K562 (cell line): Measurements from ENCODE around the gene KIF20B. TPM values are rescaled to one million over a fixed set of nuclear protein-coding genes. Genes with fewer than 3 reads are reported as not detected.

ENCODE experiments used
- ATAC-seq: fragments of 200-7000 bp; cut with Tn5 transposase; 3 replicates; pipeline ENCODE4 v1.9.1; 2020; ENCODE audit warnings: moderate library complexity
- BruUV-seq: library from RNA; stranded (reverse); fragments of 400-500 nt; replicated peaks from 2 replicates; lab custom pipeline; 2021; lab: Mats Ljungman, UMichigan
- CTCF ChIA-PET: fragments of 300-600 bp; formaldehyde crosslinking; extraction: SDS; loops from one replicate; lab custom pipeline; 2021; ENCODE audit warnings: low intra/inter-chr PET ratio; lab: Yijun Ruan, JAX
- POLR2A ChIA-PET: fragments of 300-600, 350-650 bp; sonication (Branson Sonifier 250); formaldehyde crosslinking; extraction: SDS; loops from one replicate; lab custom pipeline; 2021; ENCODE audit warnings: antibody characterized with exemption, inconsistent platforms; lab: Yijun Ruan, JAX
- DNase-seq, 4 experiments: peaks; one replicate each; pipeline versions ENCODE4 v3.0.0 to v3.0.0-alpha.2; 2011 to 2018; ENCODE audit warnings: low spot score in 3 of 4, mixed read lengths in 3 of 4; ENCODE audit errors: extremely low read depth in 1 of 4
- FAIRE-seq: peaks from 2 replicates; lab custom pipeline; 2011; peaks lifted over from hg19 to GRCh38; lab: Jason Lieb, UNC
- H2AFZ ChIP-seq: 2 replicates; pipeline ENCODE4 v1.6.0; 2011; ENCODE audit warnings: low read depth, low read length, control low read depth, inconsistent platforms
- H3K27ac ChIP-seq: fragments of 200-600 bp; 3 replicates; pipeline ENCODE4 v1.8.0; 2011; ENCODE audit warnings: low read depth, mild to moderate bottlenecking, control low read depth, inconsistent platforms, low read length, moderate library complexity, mixed read lengths; ENCODE audit errors: extremely low read depth
- H3K27me3 ChIP-seq, 2 experiments: fragments of 300-600 bp in 1 of 2; 2 replicates in 1 of 2; 3 replicates in 1 of 2; pipeline versions ENCODE4 v1.6.0 to v1.8.0; 2011; ENCODE audit warnings: inconsistent platforms in 2 of 2, low read length in 2 of 2, mild to moderate bottlenecking in 1 of 2, mixed read lengths in 1 of 2, moderate library complexity in 1 of 2; ENCODE audit not compliant: control insufficient read depth in 2 of 2, insufficient read depth in 2 of 2
- H3K36me3 ChIP-seq: fragments of 300-600 bp; 3 replicates; pipeline ENCODE4 v1.8.0; 2011; ENCODE audit warnings: mild to moderate bottlenecking, low read length, inconsistent platforms; ENCODE audit not compliant: control insufficient read depth, insufficient read depth
- H3K4me1 ChIP-seq, 2 experiments: fragments of 200-600 bp in 1 of 2; replicated peaks in 1 of 2; 2 replicates in 1 of 2; 3 replicates in 1 of 2; pipeline versions ENCODE4 v1.5.1 to v1.8.0; 2011; ENCODE audit warnings: inconsistent platforms in 2 of 2, low read length in 2 of 2, mild to moderate bottlenecking in 1 of 2, mixed read lengths in 1 of 2, moderate library complexity in 1 of 2; ENCODE audit not compliant: control insufficient read depth in 2 of 2, insufficient read depth in 2 of 2
- H3K4me2 ChIP-seq: 2 replicates; pipeline ENCODE4 v1.6.1; 2011; ENCODE audit warnings: low read length, control low read depth, inconsistent platforms, mixed read lengths; ENCODE audit not compliant: insufficient read depth
- H3K4me3 ChIP-seq: fragments of 200-600 bp; sonication (generic), shearing (Covaris generic); 2 replicates; pipeline ENCODE4 v1.5.1; 2016; ENCODE audit warnings: control low read depth, inconsistent platforms
- H3K79me2 ChIP-seq: fragments of 200-600 bp; 3 replicates; pipeline ENCODE4 v1.8.0; 2011; ENCODE audit warnings: low read length, inconsistent platforms; ENCODE audit not compliant: control insufficient read depth, insufficient read depth
- H3K9ac ChIP-seq, 2 experiments: 2 replicates each; pipeline versions ENCODE4 v1.6.0 to v1.6.1; 2011; ENCODE audit warnings: low read depth in 2 of 2, low read length in 2 of 2, control low read depth in 1 of 2, inconsistent platforms in 1 of 2, mild to moderate bottlenecking in 1 of 2, mixed read lengths in 1 of 2; ENCODE audit not compliant: insufficient read depth in 1 of 2
- H3K9me1 ChIP-seq: one replicate; pipeline ENCODE4 v1.6.0; 2011; ENCODE audit warnings: inconsistent platforms, mild to moderate bottlenecking, low read length, moderate library complexity; ENCODE audit not compliant: control insufficient read depth, insufficient read depth
- H3K9me3 ChIP-seq: replicated peaks from 2 replicates; pipeline ENCODE4 v1.5.1; 2011; ENCODE audit warnings: low read depth, low read length, inconsistent platforms; ENCODE audit not compliant: control insufficient read depth, insufficient read depth
- H4K20me1 ChIP-seq: replicated peaks from 2 replicates; pipeline ENCODE4 v1.6.1; 2011; ENCODE audit warnings: low read length, inconsistent platforms, mixed read lengths; ENCODE audit not compliant: control insufficient read depth, insufficient read depth
- DIDO1 ChIP-seq: fragments of 450-650 bp; IDR thresholded peaks from 2 replicates; pipeline ENCODE4 v1.6.1; 2016; ENCODE audit warnings: low read depth, missing biosample characterization, missing genetic modification characterization
- E2F6 ChIP-seq, 2 experiments: IDR thresholded peaks; 2 replicates each; pipeline ENCODE4 v1.6.1; 2011; ENCODE audit warnings: borderline replicate concordance in 1 of 2, control low read depth in 1 of 2, low read depth in 1 of 2, low read length in 1 of 2, mild to moderate bottlenecking in 1 of 2, mixed read lengths in 1 of 2, moderate library complexity in 1 of 2; ENCODE audit not compliant: insufficient read depth in 1 of 2, insufficient read length in 1 of 2, poor library complexity in 1 of 2, severe bottlenecking in 1 of 2; ENCODE audit errors: extremely low read depth in 1 of 2
- ESRRA ChIP-seq: fragments of 450-650 bp; IDR thresholded peaks from 2 replicates; pipeline ENCODE4 v1.6.1; 2014; ENCODE audit warnings: low read depth, mild to moderate bottlenecking, moderate library complexity, borderline replicate concordance
- FOXK1 ChIP-seq: sonication (generic); formaldehyde crosslinking; IDR thresholded peaks from 2 replicates; pipeline ENCODE4 v1.8.0; 2022; ENCODE audit warnings: missing genetic modification reagents, mild to moderate bottlenecking, borderline replicate concordance
- PHF8 ChIP-seq: fragments of 200-600 bp; sonication (generic); IDR thresholded peaks from 2 replicates; pipeline ENCODE4 v1.6.1; 2012; ENCODE audit warnings: mixed run types, mild to moderate bottlenecking, inconsistent platforms, low read length, moderate library complexity, borderline replicate concordance
- POLR2B ChIP-seq: fragments of 450-650 bp; IDR thresholded peaks from 2 replicates; pipeline ENCODE4 v1.6.1; 2018; ENCODE audit warnings: low read depth; ENCODE audit not compliant: partially characterized antibody
- UBTF ChIP-seq, 2 experiments: IDR thresholded peaks; 2 replicates each; pipeline ENCODE4 v1.6.1; 2012; ENCODE audit warnings: improper control_type of control experiment in 2 of 2, low read depth in 2 of 2, low read length in 2 of 2, borderline replicate concordance in 1 of 2
- ZZZ3 ChIP-seq: fragments of 450-650 bp; IDR thresholded peaks from 2 replicates; pipeline ENCODE4 v1.6.1; 2016; ENCODE audit warnings: antibody characterized with exemption, mild to moderate bottlenecking, moderate library complexity
- WGBS: fragments of 100-300 bp; shearing (Covaris generic); methylation state at CpG from one replicate; pipeline ENCODE4 v1.1.6; 2016; ENCODE audit warnings: low coverage, mixed read lengths; ENCODE audit not compliant: insufficient coverage; ENCODE audit errors: missing lambda C conversion rate; 5-methylcytosine and 5-hydroxymethylcytosine counted together
- in situ Hi-C: fragments of 300-500 bp; cut with MboI; formaldehyde crosslinking; loops from 4 replicates; pipeline ENCODE4 v1.15.0; 2018; ENCODE audit warnings: inconsistent platforms, mixed read lengths
- intact Hi-C: fragments of 100-400 bp; cut with micrococcal nuclease; formaldehyde crosslinking; loops from 2 replicates; pipeline ENCODE4 v1.14.2; 2022
- polyA plus RNA-seq, 8 experiments: library from polyadenylated mRNA; depleted of rRNA in 4 of 8; stranded (reverse) in 5 of 8; unstranded in 3 of 8; fragments of >200 nt; fragmentation: Nextera tagmentation in 2 of 8; fragmentation: Illumina TruSeq in 1 of 8; extraction: Ambion mirVana in 2 of 8; extraction: Trizol in 1 of 8; gene quantifications; 2 replicates each; pipeline versions ENCODE4 v1.2.1 to v1.2.3, GENCODE V29; 2011 to 2014; ENCODE audit warnings: inconsistent platforms in 1 of 8, missing spikeins in 1 of 8
- total RNA-seq, 7 experiments: library from RNA; depleted of rRNA in 6 of 7; stranded (reverse); fragments of >200 nt in 6 of 7; fragmentation: Illumina TruSeq in 2 of 7; extraction: Trizol in 2 of 7; gene quantifications; 2 replicates each; pipeline versions ENCODE4 v1.2.1 to v1.2.3, GENCODE V29; 2011 to 2021; ENCODE audit warnings: low replicate concordance in 1 of 7
- TF ChIP-seq, protein P1 (sequence below): sonication (generic); formaldehyde crosslinking; IDR thresholded peaks from 2 replicates; pipeline ENCODE4 v1.8.0; 2022; ENCODE audit warnings: mild to moderate bottlenecking, missing genetic modification reagents
- TF ChIP-seq, protein P2 (sequence below): fragments of 250-450 bp; sonication (Bioruptor Pico); IDR thresholded peaks from 2 replicates; pipeline ENCODE4 v1.8.0; 2022; ENCODE audit warnings: moderate library complexity, mild to moderate bottlenecking, inconsistent platforms
- TF ChIP-seq, protein P3 (sequence below): fragments of 450-650 bp; IDR thresholded peaks from 2 replicates; pipeline ENCODE4 v1.7.1; 2018; ENCODE audit warnings: mild to moderate bottlenecking, low read depth; ENCODE audit not compliant: partially characterized antibody

KIF20B gene
- total and polyA plus RNA-seq, 9 of the 15 experiments (the other 6 are each of a cell fraction or from before 2014, with no cell fraction given) = 18.6 to 56.5 (median 32.9) TPM

- TF ChIP-seq, protein P1, sequence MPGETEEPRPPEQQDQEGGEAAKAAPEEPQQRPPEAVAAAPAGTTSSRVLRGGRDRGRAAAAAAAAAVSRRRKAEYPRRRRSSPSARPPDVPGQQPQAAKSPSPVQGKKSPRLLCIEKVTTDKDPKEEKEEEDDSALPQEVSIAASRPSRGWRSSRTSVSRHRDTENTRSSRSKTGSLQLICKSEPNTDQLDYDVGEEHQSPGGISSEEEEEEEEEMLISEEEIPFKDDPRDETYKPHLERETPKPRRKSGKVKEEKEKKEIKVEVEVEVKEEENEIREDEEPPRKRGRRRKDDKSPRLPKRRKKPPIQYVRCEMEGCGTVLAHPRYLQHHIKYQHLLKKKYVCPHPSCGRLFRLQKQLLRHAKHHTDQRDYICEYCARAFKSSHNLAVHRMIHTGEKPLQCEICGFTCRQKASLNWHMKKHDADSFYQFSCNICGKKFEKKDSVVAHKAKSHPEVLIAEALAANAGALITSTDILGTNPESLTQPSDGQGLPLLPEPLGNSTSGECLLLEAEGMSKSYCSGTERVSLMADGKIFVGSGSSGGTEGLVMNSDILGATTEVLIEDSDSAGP (CRISPR knock-in tag) = no peak
- no peak for TF ChIP-seq UBTF (IDR thresholded peaks at IDR 0.05; ENCODE audit: borderline replicate concordance in 1 of 2, low read depth in 2 of 2, low read length in 2 of 2)
- TF ChIP-seq, all 486 proteins: peak for 0
Observed at GRCh38 chr10:89695307-89695706, 6.1 kb upstream of the KIF20B start (continued).

DNA sequence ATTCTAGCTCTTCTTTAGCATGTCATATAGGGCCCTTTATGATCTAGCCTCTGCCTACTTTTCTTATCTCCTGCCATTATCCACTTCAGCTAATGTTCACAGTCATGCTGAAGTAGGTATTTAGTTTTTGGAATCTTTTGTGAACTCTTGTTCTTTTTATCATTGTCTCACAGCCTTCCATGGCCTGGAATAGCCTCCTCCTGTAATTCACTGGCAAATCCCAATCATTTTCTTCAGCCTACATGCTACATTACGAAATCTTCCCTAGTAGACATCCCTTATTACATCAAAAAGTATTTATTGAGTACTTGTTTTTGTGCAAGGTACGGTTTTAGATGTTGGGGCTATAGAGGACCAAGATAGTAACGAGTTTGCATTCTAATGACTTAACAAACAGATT lies 3.4 kb upstream of the KIF20B start:
- POLR2A ChIA-PET = no interaction called here
- H4K20me1 ChIP-seq = no peaks in the 10 kb centered on the region
- no peak for TF ChIP-seq ESRRA
- TF ChIP-seq, protein P2, sequence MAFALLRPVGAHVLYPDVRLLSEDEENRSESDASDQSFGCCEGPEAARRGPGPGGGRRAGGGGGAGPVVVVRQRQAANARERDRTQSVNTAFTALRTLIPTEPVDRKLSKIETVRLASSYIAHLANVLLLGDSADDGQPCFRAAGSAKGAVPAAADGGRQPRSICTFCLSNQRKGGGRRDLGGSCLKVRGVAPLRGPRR (CRISPR knock-in tag) = no peak
- TF ChIP-seq E2F6 (IDR thresholded peaks at IDR 0.05; ENCODE audit: borderline replicate concordance in 1 of 2, extremely low read depth in 1 of 2, insufficient read depth in 1 of 2, insufficient read length in 1 of 2, low read depth in 1 of 2, low read length in 1 of 2, poor library complexity in 1 of 2, severe bottlenecking in 1 of 2) = no peak
- TF ChIP-seq ZZZ3 = no peak
- TF ChIP-seq DIDO1 = no peak
- TF ChIP-seq PHF8 = no peak
- TF ChIP-seq, protein P3, sequence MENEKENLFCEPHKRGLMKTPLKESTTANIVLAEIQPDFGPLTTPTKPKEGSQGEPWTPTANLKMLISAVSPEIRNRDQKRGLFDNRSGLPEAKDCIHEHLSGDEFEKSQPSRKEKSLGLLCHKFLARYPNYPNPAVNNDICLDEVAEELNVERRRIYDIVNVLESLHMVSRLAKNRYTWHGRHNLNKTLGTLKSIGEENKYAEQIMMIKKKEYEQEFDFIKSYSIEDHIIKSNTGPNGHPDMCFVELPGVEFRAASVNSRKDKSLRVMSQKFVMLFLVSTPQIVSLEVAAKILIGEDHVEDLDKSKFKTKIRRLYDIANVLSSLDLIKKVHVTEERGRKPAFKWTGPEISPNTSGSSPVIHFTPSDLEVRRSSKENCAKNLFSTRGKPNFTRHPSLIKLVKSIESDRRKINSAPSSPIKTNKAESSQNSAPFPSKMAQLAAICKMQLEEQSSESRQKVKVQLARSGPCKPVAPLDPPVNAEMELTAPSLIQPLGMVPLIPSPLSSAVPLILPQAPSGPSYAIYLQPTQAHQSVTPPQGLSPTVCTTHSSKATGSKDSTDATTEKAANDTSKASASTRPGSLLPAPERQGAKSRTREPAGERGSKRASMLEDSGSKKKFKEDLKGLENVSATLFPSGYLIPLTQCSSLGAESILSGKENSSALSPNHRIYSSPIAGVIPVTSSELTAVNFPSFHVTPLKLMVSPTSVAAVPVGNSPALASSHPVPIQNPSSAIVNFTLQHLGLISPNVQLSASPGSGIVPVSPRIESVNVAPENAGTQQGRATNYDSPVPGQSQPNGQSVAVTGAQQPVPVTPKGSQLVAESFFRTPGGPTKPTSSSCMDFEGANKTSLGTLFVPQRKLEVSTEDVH = no peak
- TF ChIP-seq FOXK1 = no peak
- no peak for TF ChIP-seq POLR2B

More for the DNA sequence above, 3.4 kb upstream of the KIF20B start:
- no peak for ATAC-seq
- H3K9me3 ChIP-seq = no peaks in the 10 kb centered on the region
- H3K36me3 ChIP-seq = no peaks in the 10 kb centered on the region
- H3K9ac ChIP-seq = no peak overlapping the region
- DNase-seq = no peak
- no peaks in the 10 kb centered on the region; a peak in 1 of 5 replicates for H3K4me1 ChIP-seq
- H3K27me3 ChIP-seq = no peaks in the 10 kb centered on the region
- peaks cover 19% of the 10 kb centered on the region for H3K79me2 ChIP-seq
- intact Hi-C loops = no loop called here
- in situ Hi-C loops = no loop called here
- BruUV-seq = no TSS peak
- H3K9me1 ChIP-seq = no peaks in the 10 kb centered on the region
- no peak overlapping the region for H3K4me2 ChIP-seq
- H3K4me3 ChIP-seq = no peak overlapping the region
- H2AFZ ChIP-seq = no peak overlapping the region
- CTCF ChIA-PET = no interaction called here
- no peak overlapping the region for H3K27ac ChIP-seq
- FAIRE-seq = no peak
- 78% methylated on average over 3 of the region's 3 CpGs for WGBS
